ENCODE data around the gene CAMKK1.

The CAMKK1 gene

GRCh38 chr17:3893003-3893719 lies at the start of gene CAMKK1:
CAMKK1 (minus strand) TSS chr17:3893053; CDS start chr17:3885687, 7,366 bp downstream.
- DNase-seq, result peak; percentile 91

GRCh38 chr17:3940965-3941698 lies 48.3 kb upstream of the CAMKK1 start:
- DNase-seq, result no peak

- DNase-seq, result no peak
These were observed 44.5 kb upstream of the CAMKK1 start for GRCh38 chr17:3937359-3937758.

- no peak for DNase-seq
These were observed 43.0 kb upstream of the CAMKK1 start for GRCh38 chr17:3935825-3936355.

GRCh38 chr17:3935140-3935542 lies 42.3 kb upstream of the CAMKK1 start:
- DNase-seq, result peak; percentile 23

- DNase-seq, result no peak
These were observed 36.9 kb upstream of the CAMKK1 start for GRCh38 chr17:3929764-3930163.

GRCh38 chr17:3929181-3929580 lies 36.3 kb upstream of the CAMKK1 start:
- DNase-seq, result no peak

- no peak for DNase-seq
These were observed 35.6 kb upstream of the CAMKK1 start for GRCh38 chr17:3928406-3928805.

GRCh38 chr17:3927628-3928340 lies 34.9 kb upstream of the CAMKK1 start:
- no peak for DNase-seq

- DNase-seq, result no peak
These were observed 34.2 kb upstream of the CAMKK1 start for GRCh38 chr17:3926860-3927627.

GRCh38 chr17:3925684-3926485 lies 33.0 kb upstream of the CAMKK1 start:
- DNase-seq, result no peak

- DNase-seq, result no peak
These were observed 31.9 kb upstream of the CAMKK1 start for GRCh38 chr17:3924512-3925350.

- no peak for DNase-seq
These were observed 30.8 kb upstream of the CAMKK1 start for GRCh38 chr17:3923466-3924190.

- no peak for DNase-seq
These were observed 29.9 kb upstream of the CAMKK1 start for GRCh38 chr17:3922765-3923164.

- no peak for DNase-seq
These were observed 28.9 kb upstream of the CAMKK1 start for GRCh38 chr17:3921502-3922319.

GRCh38 chr17:3921006-3921405 lies 28.2 kb upstream of the CAMKK1 start:
- DNase-seq, result no peak

GRCh38 chr17:3919123-3919624 lies 26.3 kb upstream of the CAMKK1 start:
- no peak for DNase-seq

- no peak for DNase-seq
These were observed 25.7 kb upstream of the CAMKK1 start for GRCh38 chr17:3918372-3919122.
